NB4 (cell line): ENCODE data around the gene CASP12.

Experiments
- POLR2A ChIP-seq: IDR thresholded peaks from 2 replicates; pipeline ENCODE4 v1.6.1; 2011; ENCODE audit warnings: mild to moderate bottlenecking; ENCODE audit not compliant: insufficient read length; ENCODE audit errors: extremely low read depth
- TF ChIP-seq, protein P1 (sequence below): IDR thresholded peaks from one replicate; pipeline ENCODE4 v1.5.1; 2012; ENCODE audit warnings: low read depth, low read length

DNA sequence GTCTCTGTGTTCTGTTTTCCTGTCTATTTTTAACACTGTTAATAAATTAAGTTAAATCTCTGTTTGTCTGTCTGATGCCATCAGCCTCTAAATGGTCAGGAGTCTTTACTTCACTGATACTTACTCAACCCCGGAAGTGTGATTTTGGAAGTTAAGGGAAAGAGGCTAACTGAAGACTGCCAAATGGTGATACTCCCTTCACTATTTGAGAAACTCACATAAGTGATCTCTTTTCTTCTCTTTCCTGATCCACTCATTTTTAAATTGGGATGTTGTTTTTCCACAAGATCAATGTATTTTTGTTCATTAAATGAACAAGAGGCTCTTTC is 389 bp upstream of the CASP12 start:
- TF ChIP-seq, protein P1, sequence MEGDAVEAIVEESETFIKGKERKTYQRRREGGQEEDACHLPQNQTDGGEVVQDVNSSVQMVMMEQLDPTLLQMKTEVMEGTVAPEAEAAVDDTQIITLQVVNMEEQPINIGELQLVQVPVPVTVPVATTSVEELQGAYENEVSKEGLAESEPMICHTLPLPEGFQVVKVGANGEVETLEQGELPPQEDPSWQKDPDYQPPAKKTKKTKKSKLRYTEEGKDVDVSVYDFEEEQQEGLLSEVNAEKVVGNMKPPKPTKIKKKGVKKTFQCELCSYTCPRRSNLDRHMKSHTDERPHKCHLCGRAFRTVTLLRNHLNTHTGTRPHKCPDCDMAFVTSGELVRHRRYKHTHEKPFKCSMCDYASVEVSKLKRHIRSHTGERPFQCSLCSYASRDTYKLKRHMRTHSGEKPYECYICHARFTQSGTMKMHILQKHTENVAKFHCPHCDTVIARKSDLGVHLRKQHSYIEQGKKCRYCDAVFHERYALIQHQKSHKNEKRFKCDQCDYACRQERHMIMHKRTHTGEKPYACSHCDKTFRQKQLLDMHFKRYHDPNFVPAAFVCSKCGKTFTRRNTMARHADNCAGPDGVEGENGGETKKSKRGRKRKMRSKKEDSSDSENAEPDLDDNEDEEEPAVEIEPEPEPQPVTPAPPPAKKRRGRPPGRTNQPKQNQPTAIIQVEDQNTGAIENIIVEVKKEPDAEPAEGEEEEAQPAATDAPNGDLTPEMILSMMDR: no peak
- no peak for TF ChIP-seq POLR2A
